Adrenal gland (tissue), 5 donors: ENCODE results near the gene FAM120C.

ENCODE experiments used
- CTCF ChIP-seq, 6 experiments: fragments of 450-650 bp in 4 of 6; fragments of 200-600 bp in 2 of 6; sonication (generic) in 1 of 6; IDR thresholded peaks; 1 replicate in 5 of 6; 2 replicates in 1 of 6; pipeline versions ENCODE4 v1.5.1 to v1.8.0; 2016 to 2021; ENCODE audit warnings: antibody characterized with exemption in 6 of 6, mild to moderate bottlenecking in 2 of 6, moderate library complexity in 1 of 6
- POLR2A ChIP-seq, 2 donors: fragments of 450-650 bp; IDR thresholded peaks; one replicate each; pipeline ENCODE4 v1.6.1; 2017; ENCODE audit warnings: antibody characterized with exemption in 2 of 2, mild to moderate bottlenecking in 2 of 2, moderate library complexity in 1 of 2
- donor health status: DM: no; HTN: no; CAD: no.

- TF ChIP-seq POLR2A (IDR thresholded peaks at IDR 0.05) (no peak), CTCF (IDR thresholded peaks at IDR 0.05) (no peak)
Measured at GRCh38 chrX:54049801-54050200, 133.3 kb downstream of the FAM120C start.
